ENCODE data around the gene UGT2B15. TPM values are rescaled to one million over a fixed set of nuclear protein-coding genes. Genes with fewer than 3 reads are reported as not detected.
"Not testable (repeated sequence)": the region's sequence is repeated elsewhere in the genome, so short reads cannot be mapped to it uniquely, and the experiment has no call there.

UGT2B15 gene
- total RNA-seq, 1 experiment from 2014 or later: not detected

DNA sequence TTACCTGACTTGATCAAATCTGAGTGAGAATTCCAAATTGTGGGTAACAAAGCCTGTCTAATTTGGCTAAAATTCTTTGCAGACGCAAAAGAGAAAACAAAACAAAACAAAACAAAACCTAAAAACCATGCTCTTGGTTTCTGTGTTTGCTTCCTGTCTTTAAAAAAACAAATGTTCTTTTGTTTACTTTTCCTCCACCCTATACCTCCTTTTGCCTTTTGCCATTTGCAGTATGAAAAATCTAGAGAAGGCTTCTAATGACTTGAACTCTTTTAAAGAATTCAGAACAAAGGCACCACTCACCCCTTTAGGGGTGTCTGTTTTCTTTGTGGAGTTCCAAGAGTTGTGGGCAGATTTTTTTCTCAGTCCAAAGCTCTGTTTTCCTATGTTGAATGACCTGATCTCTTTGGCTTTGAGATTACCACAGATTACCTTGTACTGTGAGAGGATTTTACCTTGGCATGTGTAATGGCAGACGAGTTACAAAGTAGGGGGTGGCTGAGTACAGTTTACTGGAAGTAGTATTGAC lies 13.9 kb downstream of the UGT2B15 start:
- not testable (repeated sequence) for DNase-seq (ENCODE audit: low read depth)

DNA sequence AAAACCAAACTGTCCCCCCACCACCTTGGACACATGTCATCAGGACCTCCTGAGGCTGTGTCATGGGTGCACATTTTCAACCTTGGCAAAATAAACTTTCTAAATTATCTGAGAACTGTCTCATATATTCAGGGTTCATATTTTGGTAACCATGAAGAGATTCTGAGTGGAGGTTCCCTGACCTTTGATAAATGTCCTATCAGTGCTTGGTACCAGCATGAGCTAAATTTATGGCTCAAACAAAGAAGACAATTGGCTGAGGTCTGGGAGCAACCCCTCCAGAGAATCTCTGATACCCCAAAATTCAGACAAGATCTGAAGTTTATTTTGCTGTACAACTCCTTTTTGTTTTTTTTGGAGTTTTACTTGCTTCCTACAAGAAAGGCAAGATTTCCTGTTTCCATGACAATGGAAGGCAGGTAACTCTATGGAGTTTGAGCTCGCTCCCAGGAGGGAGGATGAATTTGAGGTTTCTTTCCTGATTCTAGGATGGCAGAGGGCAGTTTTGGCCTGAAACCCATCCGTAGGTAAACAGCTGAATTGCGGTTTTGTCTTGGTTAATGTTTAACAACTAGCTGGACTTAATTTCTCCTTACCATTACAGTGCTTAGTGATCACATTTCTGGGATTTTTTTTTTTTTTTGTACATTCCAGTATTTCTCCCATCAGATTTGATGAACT lies 14.5 kb downstream of the UGT2B15 start:
- no peak for DNase-seq (ENCODE audit: low read depth)

GRCh38 chr4:68654946-68655721 lies 15.3 kb downstream of the UGT2B15 start:
- DNase-seq (ENCODE audit: low read depth): no peak

DNA sequence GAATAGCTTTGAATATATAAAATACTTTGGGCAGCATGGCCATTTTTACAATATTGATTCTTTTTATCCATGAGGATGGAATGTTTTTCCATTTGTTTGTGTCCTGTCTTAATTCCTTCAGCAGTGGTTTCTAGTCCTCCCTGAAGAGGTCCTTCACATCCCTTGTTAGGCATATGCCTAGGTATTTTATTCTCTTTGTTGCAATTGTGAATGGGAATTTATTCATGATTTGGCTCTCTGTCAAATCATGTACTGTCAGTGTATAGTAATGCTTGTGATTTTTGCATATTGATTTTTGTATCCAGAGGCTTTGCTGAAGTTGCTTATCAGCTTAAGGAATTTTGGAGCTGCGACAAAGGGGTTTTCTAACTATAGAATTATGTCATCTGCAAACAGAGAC lies 18.5 kb downstream of the UGT2B15 start:
- no peak for DNase-seq (ENCODE audit: low read depth)

GRCh38 chr4:68630371-68630770 lies 40.1 kb downstream of the UGT2B15 start:
- DNase-seq (ENCODE audit: low read depth): peak; percentile 4

GRCh38 chr4:68622731-68623130 lies 47.7 kb downstream of the UGT2B15 start:
- not testable (repeated sequence) for DNase-seq (ENCODE audit: low read depth)

GRCh38 chr4:68617003-68617698 lies 53.3 kb downstream of the UGT2B15 start:
- DNase-seq (ENCODE audit: low read depth): no peak

- no peak for DNase-seq (ENCODE audit: low read depth)
Measured at GRCh38 chr4:68615699-68616422, 54.6 kb downstream of the UGT2B15 start.

- DNase-seq (ENCODE audit: low read depth): no peak
Measured at GRCh38 chr4:68613752-68614151, 56.7 kb downstream of the UGT2B15 start.

GRCh38 chr4:68606240-68606639 lies 64.2 kb downstream of the UGT2B15 start:
- DNase-seq (ENCODE audit: low read depth): peak; percentile 10

GRCh38 chr4:68599150-68599549 lies 71.3 kb downstream of the UGT2B15 start:
- peak; percentile 44 for DNase-seq (ENCODE audit: low read depth)

- DNase-seq (ENCODE audit: low read depth): no peak
Measured at GRCh38 chr4:68597482-68597881, 73.0 kb downstream of the UGT2B15 start.

Other genes starting within 250 kb of the UGT2B15 start
- 0.40 TPM in 1 of 2 replicates, not detected in the other for gene TMPRSS11E, start 223.2 kb downstream of the UGT2B15 start, total RNA-seq (2014; rRNA removed)
- gene UGT2B17, start 94.3 kb downstream of the UGT2B15 start, total RNA-seq (2014; rRNA removed): not detected in 2 replicates
- gene UGT2B10, start 145.3 kb upstream of the UGT2B15 start, total RNA-seq (2014; rRNA removed): not detected in 2 replicates